Adrenal gland (tissue), 5 donors: ENCODE measurements around the gene TNFRSF11A.

Experiments
- POLR2A ChIP-seq, 2 donors: fragments of 450-650 bp; IDR thresholded peaks; one replicate each; pipeline ENCODE4 v1.6.1; 2017; ENCODE audit warnings: antibody characterized with exemption in 2 of 2, mild to moderate bottlenecking in 2 of 2, moderate library complexity in 1 of 2
- TF ChIP-seq, protein P1 (sequence below), 6 experiments: fragments of 450-650 bp in 4 of 6; fragments of 200-600 bp in 2 of 6; sonication (generic) in 1 of 6; IDR thresholded peaks; 1 replicate in 5 of 6; 2 replicates in 1 of 6; pipeline versions ENCODE4 v1.5.1 to v1.8.0; 2016 to 2021; ENCODE audit warnings: antibody characterized with exemption in 6 of 6, mild to moderate bottlenecking in 2 of 6, moderate library complexity in 1 of 6
- donor health status: DM: no; HTN: no; CAD: no.

DNA sequence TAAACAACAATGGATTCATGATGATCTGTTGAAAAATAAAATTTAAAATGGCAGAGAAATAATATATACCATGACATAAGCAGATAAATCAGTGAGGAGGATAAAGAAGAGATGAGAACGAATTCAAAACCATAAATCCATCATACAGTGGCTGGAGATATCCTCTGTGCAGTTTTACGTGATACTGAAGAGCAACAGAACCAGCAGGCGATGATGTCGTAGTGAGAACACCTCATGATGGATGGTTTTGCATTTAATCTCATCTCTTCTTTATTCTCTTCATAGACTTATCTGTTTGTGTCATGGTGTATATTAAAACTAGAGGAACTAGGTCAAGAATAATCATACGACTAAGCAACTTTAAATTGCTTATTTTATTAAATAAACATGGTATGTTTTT, 56.3 kb downstream of the TNFRSF11A start:
- TF ChIP-seq, protein P1, sequence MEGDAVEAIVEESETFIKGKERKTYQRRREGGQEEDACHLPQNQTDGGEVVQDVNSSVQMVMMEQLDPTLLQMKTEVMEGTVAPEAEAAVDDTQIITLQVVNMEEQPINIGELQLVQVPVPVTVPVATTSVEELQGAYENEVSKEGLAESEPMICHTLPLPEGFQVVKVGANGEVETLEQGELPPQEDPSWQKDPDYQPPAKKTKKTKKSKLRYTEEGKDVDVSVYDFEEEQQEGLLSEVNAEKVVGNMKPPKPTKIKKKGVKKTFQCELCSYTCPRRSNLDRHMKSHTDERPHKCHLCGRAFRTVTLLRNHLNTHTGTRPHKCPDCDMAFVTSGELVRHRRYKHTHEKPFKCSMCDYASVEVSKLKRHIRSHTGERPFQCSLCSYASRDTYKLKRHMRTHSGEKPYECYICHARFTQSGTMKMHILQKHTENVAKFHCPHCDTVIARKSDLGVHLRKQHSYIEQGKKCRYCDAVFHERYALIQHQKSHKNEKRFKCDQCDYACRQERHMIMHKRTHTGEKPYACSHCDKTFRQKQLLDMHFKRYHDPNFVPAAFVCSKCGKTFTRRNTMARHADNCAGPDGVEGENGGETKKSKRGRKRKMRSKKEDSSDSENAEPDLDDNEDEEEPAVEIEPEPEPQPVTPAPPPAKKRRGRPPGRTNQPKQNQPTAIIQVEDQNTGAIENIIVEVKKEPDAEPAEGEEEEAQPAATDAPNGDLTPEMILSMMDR (IDR thresholded peaks at IDR 0.05): no peak
- no peak for TF ChIP-seq POLR2A (IDR thresholded peaks at IDR 0.05)
